DND-41 (cell line): ENCODE data around the gene MTA3.

Source experiments
- CTCF ChIP-seq: IDR thresholded peaks from 2 replicates; pipeline ENCODE4 v1.5.1; 2012; ENCODE audit warnings: borderline replicate concordance, low read length, moderate library complexity, mild to moderate bottlenecking; ENCODE audit not compliant: poor library complexity, severe bottlenecking; ENCODE audit errors: extremely low read depth
- EZH2 ChIP-seq: IDR thresholded peaks from 3 replicates; pipeline ENCODE4 v1.6.1; 2012; ENCODE audit warnings: borderline replicate concordance, low read depth, mild to moderate bottlenecking, moderate library complexity, low read length, inconsistent platforms; ENCODE audit not compliant: severe bottlenecking

GRCh38 chr2:42733852-42734251 is 165.4 kb downstream of the MTA3 start:
- TF ChIP-seq CTCF (no peak), EZH2 (no peak)
